B cell (primary cell): ENCODE measurements around the gene STOML1. TPM values are rescaled to one million over a fixed set of nuclear protein-coding genes. Genes with fewer than 3 reads are reported as not detected.

Experiments
- ATAC-seq: fragments of 200-7000 bp; cut with Tn5 transposase; one replicate; pipeline ENCODE4 v1.10.0; 2021; ENCODE audit warnings: low read depth, mild to moderate bottlenecking, moderate number of reproducible peaks, moderate library complexity
- CTCF ChIA-PET: fragments of 350-600 bp; sonication (Branson Sonifier 250); formaldehyde crosslinking; loops from one replicate; lab custom pipeline; 2021; ENCODE audit warnings: antibody characterized with exemption, inconsistent platforms; lab: Charles Lee
- POLR2A ChIA-PET: fragments of 350-600 bp; sonication (Branson Sonifier 250); formaldehyde crosslinking; loops from one replicate; lab custom pipeline; 2021; ENCODE audit warnings: antibody characterized with exemption; lab: Charles Lee
- DNase-seq: peaks from one replicate; pipeline ENCODE4 v3.0.0; 2013
- H2AFZ ChIP-seq: 2 replicates; pipeline ENCODE4 v1.6.1; 2012; ENCODE audit warnings: mild to moderate bottlenecking, low read depth, low read length; ENCODE audit not compliant: insufficient read depth, poor library complexity, severe bottlenecking
- H3K27ac ChIP-seq, 2 donors: 1 replicate in 1 of 2; 2 replicates in 1 of 2; pipeline ENCODE4 v1.5.1; 2012 to 2013; ENCODE audit warnings: low read length in 2 of 2, mild to moderate bottlenecking in 2 of 2, moderate library complexity in 1 of 2
- H3K27me3 ChIP-seq, 4 experiments: fragments of 200-600 bp in 1 of 4; sonication (generic) in 1 of 4; replicated peaks in 1 of 4; 1 replicate in 2 of 4; 2 replicates in 2 of 4; pipeline versions ENCODE4 v1.6.1 to v1.7.0; 2013 to 2016; ENCODE audit warnings: low read length in 3 of 4, mild to moderate bottlenecking in 2 of 4, mixed read lengths in 1 of 4, moderate library complexity in 1 of 4; ENCODE audit not compliant: insufficient read depth in 4 of 4, control insufficient read depth in 3 of 4; ENCODE audit errors: control extremely low read depth in 1 of 4
- H3K36me3 ChIP-seq, 2 experiments: replicated peaks in 1 of 2; 1 replicate in 1 of 2; 2 replicates in 1 of 2; pipeline versions ENCODE4 v1.6.1 to v1.7.1; 2013; ENCODE audit warnings: low read length in 1 of 2; ENCODE audit not compliant: insufficient read depth in 2 of 2, control insufficient read depth in 1 of 2; ENCODE audit errors: control extremely low read depth in 1 of 2, extremely low read depth in 1 of 2
- H3K4me1 ChIP-seq, 2 donors: fragments of 200-600 bp in 1 of 2; sonication (generic) in 1 of 2; 1 replicate in 1 of 2; 2 replicates in 1 of 2; pipeline versions ENCODE4 v1.5.1 to v1.6.1; 2013 to 2017; ENCODE audit warnings: low read length in 2 of 2; ENCODE audit not compliant: control insufficient read depth in 2 of 2, insufficient read depth in 2 of 2
- H3K4me2 ChIP-seq: replicated peaks from 2 replicates; pipeline ENCODE3; 2012; ENCODE audit warnings: mild to moderate bottlenecking, low read depth, low read length; ENCODE audit not compliant: poor library complexity, severe bottlenecking
- H3K4me3 ChIP-seq, 5 experiments: fragments of 200-600 bp in 1 of 5; sonication (generic) in 1 of 5; 1 replicate in 3 of 5; 2 replicates in 2 of 5; pipeline versions ENCODE4 v1.5.1 to v1.7.0; 2011 to 2016; ENCODE audit warnings: low read length in 4 of 5, mild to moderate bottlenecking in 4 of 5, low read depth in 2 of 5, control low read depth in 1 of 5, moderate library complexity in 1 of 5; ENCODE audit not compliant: insufficient read depth in 1 of 5; ENCODE audit errors: control extremely low read depth in 1 of 5, extremely low read depth in 1 of 5
- H3K79me2 ChIP-seq: fragments of 200-600 bp; sonication (generic); one replicate; pipeline ENCODE4 v1.6.0; 2016; ENCODE audit warnings: low read length; ENCODE audit not compliant: control insufficient read depth, insufficient read depth
- H3K9ac ChIP-seq: fragments of 200-600 bp; sonication (generic); 2 replicates; pipeline ENCODE4 v1.6.1; 2017; ENCODE audit warnings: mild to moderate bottlenecking, low read length, moderate library complexity
- H3K9me3 ChIP-seq, 3 donors: one replicate each; pipeline versions ENCODE4 v1.6.1 to v1.7.1; 2013; ENCODE audit warnings: low read length in 2 of 3; ENCODE audit not compliant: control insufficient read depth in 2 of 3, insufficient read depth in 1 of 3; ENCODE audit errors: control extremely low read depth in 1 of 3
- H4K20me1 ChIP-seq: 2 replicates; pipeline ENCODE4 v1.6.0; 2012; ENCODE audit warnings: mild to moderate bottlenecking, low read length; ENCODE audit not compliant: insufficient read depth, control insufficient read depth, poor library complexity, severe bottlenecking
- H3K27ac Mint-ChIP-seq: one replicate; pipeline ENCODE4 v1.8.0; 2021; ENCODE audit warnings: mixed read lengths
- H3K27me3 Mint-ChIP-seq: one replicate; pipeline ENCODE4 v1.8.0; 2021; ENCODE audit warnings: mixed read lengths
- H3K4me1 Mint-ChIP-seq: one replicate; pipeline ENCODE4 v1.8.0; 2021; ENCODE audit warnings: mixed read lengths
- H3K4me3 Mint-ChIP-seq: one replicate; pipeline ENCODE4 v1.8.0; 2021; ENCODE audit warnings: mixed read lengths
- H3K9me3 Mint-ChIP-seq: one replicate; pipeline ENCODE4 v1.8.0; 2022; ENCODE audit warnings: mixed read lengths; ENCODE audit not compliant: insufficient read depth
- EZH2 ChIP-seq: IDR thresholded peaks from 2 replicates; pipeline ENCODE4 v1.6.1; 2012; ENCODE audit warnings: borderline replicate concordance, low read depth, mild to moderate bottlenecking, moderate library complexity, low read length; ENCODE audit not compliant: insufficient read depth, poor library complexity, severe bottlenecking
- WGBS: methylation state at CpG from one replicate; pipeline ENCODE4 v1.1.5; 2013; ENCODE audit warnings: missing lambda C conversion rate; ENCODE audit not compliant: insufficient coverage; 5-methylcytosine and 5-hydroxymethylcytosine counted together
- intact Hi-C: fragments of 100-400 bp; cut with micrococcal nuclease; formaldehyde crosslinking; loops from one replicate; pipeline ENCODE4 v1.10.0; 2022
- polyA plus RNA-seq: library from polyadenylated mRNA; depleted of rRNA; stranded (reverse); fragments of >200 nt; gene quantifications from 2 replicates; pipeline ENCODE4 v1.2.3, GENCODE V29; 2012
- total RNA-seq, 2 donors: library from RNA; stranded (reverse); fragments of 120-200 nt in 1 of 2; gene quantifications; 1 replicate in 1 of 2; 2 replicates in 1 of 2; pipeline versions ENCODE4 v1.2.3 to v1.2.4, GENCODE V29; 2013 to 2022
- TF ChIP-seq, protein P1 (sequence below): fragments of 200-600 bp; IDR thresholded peaks from one replicate; pipeline ENCODE4 v1.8.0; 2022; ENCODE audit warnings: antibody characterized with exemption, mild to moderate bottlenecking

Gene STOML1
- total and polyA plus RNA-seq, 2 donors (not counting 1 experiment from before 2014, with no cell fraction given): 6.2 to 11.3 TPM

DNA sequence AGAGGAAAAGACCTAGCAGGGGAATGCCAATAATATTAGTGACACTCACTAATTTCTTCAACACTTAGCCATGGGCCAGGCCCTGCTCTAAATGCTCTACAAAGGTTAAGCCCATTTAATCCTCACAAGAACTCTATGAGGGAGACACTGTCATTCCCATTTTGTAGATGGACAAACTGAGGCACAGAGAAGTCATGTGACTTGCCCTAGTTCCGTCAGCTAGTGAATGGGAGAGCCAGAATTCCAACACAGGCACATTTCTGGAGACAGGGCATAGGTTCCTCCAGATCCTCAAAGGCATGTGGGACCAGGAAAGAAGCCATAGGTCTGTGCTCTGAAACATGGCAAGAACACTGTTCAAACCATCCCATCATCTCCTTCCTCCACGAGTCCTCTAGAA lies 34.3 kb downstream of the STOML1 start:
- Histone ChIP-seq H3K27ac (no peak overlapping the region), H3K79me2 (no peaks in the 10 kb centered on the region), H2AFZ (no peak overlapping the region), H3K36me3 (no peaks in the 10 kb centered on the region), H3K9me3 (no peaks in the 10 kb centered on the region), H3K27me3 (peaks cover 0 to 7% (median 0%) of the 10 kb centered on the region in 4 experiments), H3K4me2 (no peak overlapping the region), H4K20me1 (no peaks in the 10 kb centered on the region), H3K4me3 (no peak overlapping the region), H3K4me1 (peaks cover 12% of the 10 kb centered on the region in 2 donors), H3K9ac (no peak overlapping the region)
- no peak for TF ChIP-seq EZH2
- TF ChIP-seq, protein P1, sequence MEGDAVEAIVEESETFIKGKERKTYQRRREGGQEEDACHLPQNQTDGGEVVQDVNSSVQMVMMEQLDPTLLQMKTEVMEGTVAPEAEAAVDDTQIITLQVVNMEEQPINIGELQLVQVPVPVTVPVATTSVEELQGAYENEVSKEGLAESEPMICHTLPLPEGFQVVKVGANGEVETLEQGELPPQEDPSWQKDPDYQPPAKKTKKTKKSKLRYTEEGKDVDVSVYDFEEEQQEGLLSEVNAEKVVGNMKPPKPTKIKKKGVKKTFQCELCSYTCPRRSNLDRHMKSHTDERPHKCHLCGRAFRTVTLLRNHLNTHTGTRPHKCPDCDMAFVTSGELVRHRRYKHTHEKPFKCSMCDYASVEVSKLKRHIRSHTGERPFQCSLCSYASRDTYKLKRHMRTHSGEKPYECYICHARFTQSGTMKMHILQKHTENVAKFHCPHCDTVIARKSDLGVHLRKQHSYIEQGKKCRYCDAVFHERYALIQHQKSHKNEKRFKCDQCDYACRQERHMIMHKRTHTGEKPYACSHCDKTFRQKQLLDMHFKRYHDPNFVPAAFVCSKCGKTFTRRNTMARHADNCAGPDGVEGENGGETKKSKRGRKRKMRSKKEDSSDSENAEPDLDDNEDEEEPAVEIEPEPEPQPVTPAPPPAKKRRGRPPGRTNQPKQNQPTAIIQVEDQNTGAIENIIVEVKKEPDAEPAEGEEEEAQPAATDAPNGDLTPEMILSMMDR: no peak
- intact Hi-C loops: no loop called here
- H3K27me3 Mint-ChIP-seq: peaks cover 9% of the 10 kb centered on the region
- H3K9me3 Mint-ChIP-seq: no peaks in the 10 kb centered on the region
- POLR2A ChIA-PET: interaction anchor here (0.5 kb wide), 1 partner anchor 28 kb away, joined by 8 read pairs; no protein-coding TSS in a partner anchor
- H3K4me1 Mint-ChIP-seq: peaks cover 10% of the 10 kb centered on the region
- ATAC-seq (no peak), DNase-seq (no peak)
- H3K27ac Mint-ChIP-seq: no peak overlapping the region
- WGBS: 100% methylated on average over 1 of the region's 2 CpGs
- no peak overlapping the region for H3K4me3 Mint-ChIP-seq
- CTCF ChIA-PET: no interaction called here

DNA sequence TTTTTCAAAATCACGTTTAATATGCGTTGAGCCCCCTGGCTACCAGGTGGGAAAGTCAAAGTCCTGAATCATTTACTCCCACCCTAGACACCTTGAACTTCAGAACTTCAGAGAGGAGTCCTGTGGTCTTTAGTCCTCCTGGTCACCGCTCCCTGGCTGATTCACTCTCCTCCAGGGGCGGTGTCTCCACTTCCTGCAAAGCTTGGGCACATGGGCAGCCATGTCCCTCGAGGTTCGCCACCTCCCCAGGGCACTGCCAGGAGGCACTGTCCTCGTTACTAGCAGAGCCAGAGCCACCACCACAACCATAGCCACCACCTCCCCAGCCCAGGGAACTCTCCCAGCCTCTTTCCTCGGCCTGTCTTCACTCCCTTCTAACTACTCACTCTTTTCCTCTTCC lies 34.8 kb downstream of the STOML1 start:
- Histone ChIP-seq H3K79me2 (no peaks in the 10 kb centered on the region), H2AFZ (no peak overlapping the region), H3K4me3 (no peak overlapping the region), H3K27me3 (peaks cover 0 to 10% (median 0%) of the 10 kb centered on the region in 4 experiments), H4K20me1 (no peaks in the 10 kb centered on the region), H3K36me3 (no peaks in the 10 kb centered on the region), H3K9ac (no peak overlapping the region), H3K4me2 (no peak overlapping the region), H3K4me1 (peaks cover 12% of the 10 kb centered on the region in 2 donors), H3K27ac (no peak overlapping the region), H3K9me3 (no peaks in the 10 kb centered on the region)
- intact Hi-C loops: no loop called here
- POLR2A ChIA-PET: no interaction called here
- Mint-ChIP-seq H3K4me1 (peaks cover 10% of the 10 kb centered on the region), H3K4me3 (no peak overlapping the region), H3K9me3 (no peaks in the 10 kb centered on the region), H3K27me3 (peaks cover 9% of the 10 kb centered on the region), H3K27ac (no peak overlapping the region)
- no peak for ATAC-seq
- no peak for DNase-seq
- TF ChIP-seq, protein P1: no peak
- CTCF ChIA-PET: interaction anchor here (1.0 kb wide), 1 partner anchor 8 kb away, joined by 4 read pairs; no protein-coding TSS in a partner anchor
- 50% methylated on average over 6 of the region's 8 CpGs for WGBS
